Lower leg skin (tissue), 3 donors: ENCODE results near the gene TMEM229B.

Experiments used
- CTCF ChIP-seq, 3 donors: fragments of 450-650 bp; IDR thresholded peaks; one replicate each; pipeline ENCODE4 v1.5.1; 2016; ENCODE audit warnings: antibody characterized with exemption in 3 of 3, mild to moderate bottlenecking in 3 of 3, moderate library complexity in 2 of 3
- POLR2A ChIP-seq, 2 donors: fragments of 450-650 bp; IDR thresholded peaks; one replicate each; pipeline ENCODE4 v1.6.1; 2016 to 2017; ENCODE audit warnings: antibody characterized with exemption in 2 of 2, mild to moderate bottlenecking in 1 of 2, moderate library complexity in 1 of 2

- no peak for TF ChIP-seq CTCF (IDR thresholded peaks at IDR 0.05)
- TF ChIP-seq POLR2A (IDR thresholded peaks at IDR 0.05) = no peak
Measured at GRCh38 chr14:67505254-67505653, 16.7 kb upstream of the TMEM229B start.
